PC-9 (cell line): Measurements from ENCODE around the gene MAPKAPK5. TPM values are rescaled to one million over a fixed set of nuclear protein-coding genes. Genes with fewer than 3 reads are reported as not detected.

Experiments used
- BruUV-seq: library from RNA; stranded (reverse); fragments of 400-500 nt; replicated peaks from 2 replicates; lab custom pipeline; 2021; lab: Mats Ljungman, UMichigan
- CTCF ChIA-PET: fragments of 300-600 bp; sonication (Branson Sonifier 250); formaldehyde crosslinking; loops from one replicate; lab custom pipeline; 2022; ENCODE audit warnings: antibody characterized with exemption; lab: Charles Lee
- POLR2A ChIA-PET: fragments of 300-600 bp; sonication (Branson Sonifier 250); formaldehyde crosslinking; loops from one replicate; lab custom pipeline; 2022; ENCODE audit warnings: antibody characterized with exemption; ENCODE audit not compliant: unreplicated experiment; lab: Charles Lee
- DNase-seq, 2 experiments: peaks; one replicate each; pipeline versions ENCODE4 v3.0.0 to v3.0.0-alpha.2; 2015 to 2022; ENCODE audit warnings: mixed read lengths in 1 of 2
- H2AFZ ChIP-seq: fragments of 200-600 bp; sonication (generic); 2 replicates; pipeline ENCODE4 v1.8.1; 2017; ENCODE audit warnings: antibody characterized with exemption
- H3F3A ChIP-seq: fragments of 200-600 bp; sonication (generic); 2 replicates; pipeline ENCODE4 v1.8.1; 2017; ENCODE audit warnings: antibody characterized with exemption, mild to moderate bottlenecking, low read depth; ENCODE audit not compliant: insufficient read depth
- H3K27ac ChIP-seq: fragments of 200-600 bp; sonication (generic); 2 replicates; pipeline ENCODE4 v1.6.1; 2016; ENCODE audit warnings: mixed run types
- H3K27me3 ChIP-seq: fragments of 200-600 bp; sonication (generic); 2 replicates; pipeline ENCODE4 v1.6.1; 2016; ENCODE audit warnings: low read depth, mixed run types; ENCODE audit not compliant: insufficient read depth
- H3K36me3 ChIP-seq: fragments of 200-600 bp; sonication (generic); 2 replicates; pipeline ENCODE4 v1.6.1; 2016; ENCODE audit warnings: low read depth, mixed run types
- H3K4me1 ChIP-seq: fragments of 200-600 bp; sonication (generic); replicated peaks from 2 replicates; pipeline ENCODE4 v1.6.1; 2016; ENCODE audit warnings: mixed run types; ENCODE audit not compliant: insufficient read depth
- H3K4me2 ChIP-seq: fragments of 200-600 bp; sonication (generic); 2 replicates; pipeline ENCODE4 v1.6.1; 2017; ENCODE audit warnings: mixed run types
- H3K4me3 ChIP-seq: fragments of 200-600 bp; sonication (generic); 2 replicates; pipeline ENCODE4 v1.6.1; 2016; ENCODE audit warnings: mixed run types
- H3K79me2 ChIP-seq: fragments of 200-600 bp; sonication (generic); 2 replicates; pipeline ENCODE4 v1.6.1; 2017; ENCODE audit warnings: low read depth, mixed run types
- H3K9me2 ChIP-seq: fragments of 200-600 bp; sonication (generic); 2 replicates; pipeline ENCODE4 v1.8.1; 2017; ENCODE audit warnings: mild to moderate bottlenecking; ENCODE audit not compliant: insufficient read depth
- H3K9me3 ChIP-seq: fragments of 200-600 bp; sonication (generic); 2 replicates; pipeline ENCODE4 v1.8.1; 2016; ENCODE audit warnings: low read depth; ENCODE audit not compliant: insufficient read depth
- H4K20me1 ChIP-seq: fragments of 200-600 bp; sonication (generic); 2 replicates; pipeline ENCODE4 v1.8.1; 2017; ENCODE audit not compliant: insufficient read depth
- CTCF ChIP-seq: fragments of 200-600 bp; sonication (generic); conservative IDR thresholded peaks from 2 replicates; pipeline ENCODE4 v1.6.1; 2017; ENCODE audit warnings: mixed run types, antibody characterized with exemption, mild to moderate bottlenecking, moderate library complexity
- EZH2 ChIP-seq: fragments of 200-600 bp; sonication (generic); IDR thresholded peaks from 2 replicates; pipeline ENCODE4 v1.8.0; 2017; ENCODE audit warnings: antibody characterized with exemption, low read depth
- intact Hi-C: fragments of 100-400 bp; cut with micrococcal nuclease; formaldehyde crosslinking; loops from one replicate; pipeline ENCODE4 v1.10.0; 2022; ENCODE audit not compliant: unreplicated experiment
- total RNA-seq: library from RNA; stranded (reverse); gene quantifications from 2 replicates; pipeline ENCODE4 v1.2.3, GENCODE V29; 2021

Gene MAPKAPK5
- total RNA-seq, 1 experiment from 2014 or later, result 45.0 TPM

- no TSS peak for BruUV-seq
- POLR2A ChIA-PET, result no interaction called here
- no peaks in the 10 kb centered on the region for H3K4me1 ChIP-seq
- no peaks in the 10 kb centered on the region for H3K27me3 ChIP-seq
- CTCF ChIA-PET, result interaction anchor here (0.7 kb wide), 1 partner anchor 523 kb away, joined by 3 read pairs; no protein-coding TSS in a partner anchor
- no peaks in the 10 kb centered on the region; the same call in 1 of the 2 replicates for H3K36me3 ChIP-seq
- H3K4me3 ChIP-seq, result no peak overlapping the region
- no peaks in the 10 kb centered on the region for H3K79me2 ChIP-seq
- intact Hi-C loops, result no loop called here
- no peaks in the 10 kb centered on the region for H4K20me1 ChIP-seq
- H2AFZ ChIP-seq, result no peak overlapping the region
- no peaks in the 10 kb centered on the region for H3K9me2 ChIP-seq
- no peaks in the 10 kb centered on the region for H3F3A ChIP-seq
- TF ChIP-seq CTCF (no peak), EZH2 (no peak)
- no peak for DNase-seq
- H3K27ac ChIP-seq, result no peak overlapping the region
- H3K4me2 ChIP-seq, result no peak overlapping the region
- H3K9me3 ChIP-seq, result peaks cover 16% of the 10 kb centered on the region; the same call in 1 of the 2 replicates
These were observed 62.5 kb downstream of the MAPKAPK5 start for GRCh38 chr12:111904446-111904975.

GRCh38 chr12:111905502-111905901 is 63.5 kb downstream of the MAPKAPK5 start:
- no peaks in the 10 kb centered on the region for H3K79me2 ChIP-seq
- TF ChIP-seq EZH2 (no peak), CTCF (no peak)
- BruUV-seq, result no TSS peak

DNA sequence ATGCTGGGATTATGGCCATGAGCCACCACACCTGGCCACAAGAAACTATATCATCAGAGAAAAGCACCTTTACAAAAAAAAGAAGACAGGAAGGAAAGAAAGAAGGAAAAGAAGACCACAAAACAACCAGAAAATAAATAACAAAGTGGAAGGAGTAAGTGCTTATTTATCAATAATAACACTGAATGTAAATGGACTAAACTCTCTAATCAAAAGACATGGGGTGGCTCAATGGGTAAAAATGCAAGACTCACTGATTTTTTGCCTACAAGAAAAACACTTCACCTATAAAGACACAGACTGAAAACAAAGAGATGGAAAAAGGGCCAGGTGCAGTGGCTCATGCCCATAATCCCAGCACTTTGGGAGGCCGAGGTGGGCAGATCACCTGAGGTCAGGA is 65.7 kb downstream of the MAPKAPK5 start:
- Histone ChIP-seq H3K36me3 (no peaks in the 10 kb centered on the region; the same call in 1 of the 2 replicates), H3K4me3 (no peak overlapping the region), H2AFZ (no peak overlapping the region), H3K9me3 (peaks cover 20% of the 10 kb centered on the region; the same call in 1 of the 2 replicates), H3F3A (no peaks in the 10 kb centered on the region), H3K4me1 (no peaks in the 10 kb centered on the region), H4K20me1 (no peaks in the 10 kb centered on the region), H3K9me2 (no peaks in the 10 kb centered on the region), H3K27ac (no peak overlapping the region), H3K27me3 (no peaks in the 10 kb centered on the region), H3K4me2 (no peak overlapping the region), H3K79me2 (no peaks in the 10 kb centered on the region)
- no TSS peak for BruUV-seq
- ChIA-PET CTCF (no interaction called here), POLR2A (no interaction called here)
- intact Hi-C loops, result no loop called here
- DNase-seq, result no peak
- TF ChIP-seq CTCF, result no peak
- no peak for TF ChIP-seq EZH2

More at GRCh38 chr12:111905502-111905901, 63.5 kb downstream of the MAPKAPK5 start:
- no peaks in the 10 kb centered on the region for H4K20me1 ChIP-seq
- DNase-seq, result no peak
- no peak overlapping the region for H2AFZ ChIP-seq
- intact Hi-C loops, result no loop called here
- H3K4me2 ChIP-seq, result no peak overlapping the region
- no peaks in the 10 kb centered on the region for H3K9me2 ChIP-seq
- no peak overlapping the region for H3K4me3 ChIP-seq
- no peaks in the 10 kb centered on the region for H3F3A ChIP-seq
- ChIA-PET CTCF (no interaction called here), POLR2A (no interaction called here)
- peaks cover 20% of the 10 kb centered on the region; the same call in 1 of the 2 replicates for H3K9me3 ChIP-seq
- no peaks in the 10 kb centered on the region for H3K4me1 ChIP-seq
- no peaks in the 10 kb centered on the region; the same call in 1 of the 2 replicates for H3K36me3 ChIP-seq
- H3K27ac ChIP-seq, result no peak overlapping the region
- H3K27me3 ChIP-seq, result no peaks in the 10 kb centered on the region
